EL (cell line): Measurements from ENCODE around the gene SUN3.
"Not testable (repeated sequence)": the region's sequence is repeated elsewhere in the genome, so short reads cannot be mapped to it uniquely, and the experiment has no call there.

Source experiments
- DNase-seq: peaks from one replicate; pipeline ENCODE4 v3.0.0-alpha.2; 2016

SUN3 gene

DNA sequence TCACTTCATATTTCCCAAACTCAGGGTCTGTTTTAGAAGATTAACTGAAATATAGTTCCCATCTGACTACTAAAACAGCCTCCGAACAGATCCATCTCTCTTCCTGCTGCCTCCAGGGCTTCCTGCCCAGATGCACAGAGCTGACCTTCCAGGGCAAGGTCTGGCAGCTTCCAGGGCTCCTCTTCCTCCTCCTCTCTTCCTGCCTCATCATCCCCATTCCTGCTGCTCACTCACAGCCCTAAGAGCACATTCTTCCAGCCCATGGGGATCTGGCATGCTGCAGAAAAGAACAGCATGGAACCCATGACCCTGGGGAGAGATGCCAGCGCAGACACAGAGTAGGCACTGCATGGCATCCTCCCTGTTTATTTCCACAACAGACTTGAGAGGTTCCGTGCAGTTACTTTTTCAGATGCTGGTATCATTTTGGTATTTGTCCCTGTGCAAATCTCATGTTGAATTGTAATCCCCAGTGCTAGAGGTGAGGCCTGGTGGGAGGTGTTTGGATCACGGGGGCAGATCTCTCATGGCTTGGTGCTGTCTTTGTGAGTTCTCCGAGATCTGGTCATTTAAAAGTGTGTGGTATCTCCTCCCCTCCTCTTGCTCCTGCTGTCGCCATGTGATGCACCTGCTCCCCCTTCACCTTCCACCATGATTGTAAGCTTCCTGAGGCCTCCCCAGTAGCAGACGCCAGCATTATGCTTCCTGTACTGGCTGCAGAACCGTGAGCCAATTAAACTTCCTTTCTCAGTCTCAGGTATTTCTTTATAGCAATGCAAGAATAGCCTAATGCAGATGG is 85.0 kb downstream of the SUN3 start:
- peak; percentile 39 for DNase-seq

DNA sequence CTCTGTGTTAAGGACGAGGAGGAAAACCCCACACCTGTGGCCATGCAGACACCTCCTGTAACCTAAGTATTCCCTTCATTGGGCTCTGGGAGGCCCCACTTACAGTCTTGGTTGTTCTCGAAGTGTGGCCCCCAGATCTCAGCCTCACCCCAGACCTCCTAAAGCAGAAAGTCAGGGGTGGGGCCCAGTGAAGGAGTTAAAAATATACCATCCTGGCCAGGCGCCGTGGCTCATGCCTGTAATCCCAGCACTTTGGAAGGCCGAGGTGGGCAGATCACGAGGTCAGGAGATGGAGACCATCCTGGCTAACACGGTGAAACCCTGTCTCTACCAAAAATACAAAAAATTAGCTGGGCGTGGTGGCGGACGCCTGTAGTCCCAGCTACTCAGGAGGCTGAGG is 86.3 kb downstream of the SUN3 start:
- DNase-seq: not testable (repeated sequence)

DNA sequence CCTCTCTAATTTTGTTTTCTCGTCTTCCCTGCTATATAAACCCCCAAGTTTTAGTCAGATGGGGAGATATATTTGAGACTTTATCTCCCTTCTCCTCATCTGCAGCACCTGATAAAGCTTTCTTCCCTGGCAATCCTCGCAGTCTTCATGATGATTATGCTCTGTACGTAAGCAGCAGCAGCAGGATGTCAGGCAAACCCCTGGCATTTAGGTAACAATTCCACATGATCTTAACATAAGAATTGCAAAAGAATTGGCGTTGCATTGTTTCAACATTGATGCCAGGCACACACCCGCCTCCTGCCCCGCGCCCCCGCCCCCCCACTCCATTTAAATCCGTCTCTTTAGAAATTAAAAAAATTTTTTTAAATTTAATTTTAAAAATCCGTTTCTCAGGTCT is 86.8 kb downstream of the SUN3 start:
- DNase-seq: no peak

DNA sequence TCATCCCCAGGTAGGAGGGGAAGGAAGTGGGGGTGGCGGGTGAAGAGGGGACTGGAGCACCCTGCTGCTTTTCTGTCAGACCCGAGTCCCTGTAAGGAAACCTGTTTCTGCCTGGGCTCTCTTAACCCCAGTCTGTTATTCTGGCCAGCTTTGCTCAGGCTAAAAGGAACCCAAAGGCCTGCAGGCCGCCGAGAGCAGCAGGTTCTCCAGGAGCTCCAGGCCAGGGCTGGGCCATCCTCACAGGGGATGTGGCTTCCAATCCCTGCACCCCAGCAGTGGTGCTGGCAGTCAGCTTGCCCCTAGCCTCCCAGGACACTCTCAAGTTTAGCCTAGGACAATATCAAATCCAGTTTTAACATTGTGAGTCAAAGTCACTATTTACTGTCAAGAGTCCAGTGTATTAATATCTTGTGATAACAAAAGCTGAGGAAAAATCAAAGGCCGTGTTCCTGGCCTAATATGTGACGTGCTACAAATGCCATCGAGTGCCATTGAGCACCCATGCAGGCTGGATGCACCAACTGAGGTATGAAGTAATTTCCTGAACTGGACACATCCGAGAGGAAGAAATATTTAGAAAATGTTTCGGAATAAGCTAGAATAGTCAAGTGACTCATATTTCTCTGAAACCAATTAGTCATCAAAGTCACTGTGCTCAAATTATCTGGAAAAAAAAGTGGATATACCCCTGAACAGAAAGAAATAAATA is 87.6 kb downstream of the SUN3 start:
- DNase-seq: peak; percentile 92

DNA sequence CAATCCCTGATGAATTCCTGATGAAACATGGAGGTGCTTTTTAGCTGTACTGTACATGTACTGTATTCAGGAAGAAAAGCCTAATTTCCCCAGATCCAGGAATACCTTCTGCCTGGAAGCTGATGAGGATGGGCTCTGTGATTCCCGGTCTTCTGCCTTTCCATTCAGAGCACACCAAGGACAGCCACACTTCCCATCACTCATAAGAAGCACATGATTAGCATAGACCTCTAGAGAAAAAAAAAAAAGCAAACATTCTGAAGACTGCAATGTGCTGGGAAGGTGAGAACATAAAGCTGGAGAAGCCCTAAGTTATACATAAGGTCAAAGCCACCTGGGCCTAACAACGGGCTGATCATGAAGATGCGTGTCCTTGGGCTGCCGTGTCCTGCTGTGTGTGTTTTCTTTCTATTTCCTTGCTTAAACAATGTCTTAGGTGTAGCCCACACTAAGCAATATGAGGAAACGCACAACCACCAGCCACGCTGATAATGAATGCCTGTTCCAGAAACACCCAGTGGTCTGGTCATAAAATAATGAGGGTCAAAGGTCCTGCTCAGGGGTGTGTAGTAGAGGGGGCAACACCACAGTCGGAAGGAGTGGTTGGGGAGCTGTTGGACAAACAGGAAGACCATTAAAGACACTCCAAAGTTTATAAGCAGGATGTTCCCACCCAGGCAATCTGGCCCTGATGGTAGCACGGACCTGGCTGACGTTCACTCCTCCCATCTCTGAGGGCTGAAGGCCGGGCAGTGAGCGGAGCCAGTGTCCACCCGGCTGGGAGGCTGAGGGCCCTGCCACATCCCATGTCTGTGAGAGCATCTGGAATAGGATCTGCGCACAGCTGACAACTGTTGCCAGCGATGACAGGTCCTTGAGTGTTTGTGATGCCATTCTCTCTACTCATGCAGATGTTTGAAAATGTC is 88.6 kb downstream of the SUN3 start:
- DNase-seq: peak; percentile 87

DNA sequence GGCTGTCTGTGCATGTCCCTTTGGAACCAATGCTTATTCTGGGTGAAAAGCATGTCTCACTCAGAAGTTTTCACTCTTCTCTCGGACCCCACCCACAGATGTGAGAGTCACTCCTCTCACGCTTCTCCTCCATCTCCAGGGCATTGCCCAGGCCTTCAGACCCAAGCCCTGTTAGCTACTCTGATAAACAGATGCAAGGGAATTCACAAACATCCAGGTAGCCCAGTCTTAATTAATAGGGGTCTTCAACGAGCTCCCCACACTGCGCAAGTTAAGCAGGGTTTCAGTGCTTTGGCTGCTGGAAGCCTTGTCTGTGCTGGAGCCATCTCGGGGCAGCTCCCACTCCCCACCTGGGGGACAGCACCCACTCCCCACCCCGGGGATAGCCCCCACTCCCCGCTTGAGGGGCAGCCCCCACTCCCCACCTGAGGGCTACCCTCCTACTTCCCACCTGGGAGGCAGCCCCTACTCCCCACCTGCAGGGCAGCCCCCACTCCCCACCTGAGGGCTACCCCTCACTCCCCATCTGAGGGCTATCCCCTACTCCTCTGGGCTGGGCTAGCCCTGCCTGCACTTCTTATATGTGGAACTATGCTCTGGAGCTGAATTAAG is 89.4 kb downstream of the SUN3 start:
- no peak for DNase-seq

DNA sequence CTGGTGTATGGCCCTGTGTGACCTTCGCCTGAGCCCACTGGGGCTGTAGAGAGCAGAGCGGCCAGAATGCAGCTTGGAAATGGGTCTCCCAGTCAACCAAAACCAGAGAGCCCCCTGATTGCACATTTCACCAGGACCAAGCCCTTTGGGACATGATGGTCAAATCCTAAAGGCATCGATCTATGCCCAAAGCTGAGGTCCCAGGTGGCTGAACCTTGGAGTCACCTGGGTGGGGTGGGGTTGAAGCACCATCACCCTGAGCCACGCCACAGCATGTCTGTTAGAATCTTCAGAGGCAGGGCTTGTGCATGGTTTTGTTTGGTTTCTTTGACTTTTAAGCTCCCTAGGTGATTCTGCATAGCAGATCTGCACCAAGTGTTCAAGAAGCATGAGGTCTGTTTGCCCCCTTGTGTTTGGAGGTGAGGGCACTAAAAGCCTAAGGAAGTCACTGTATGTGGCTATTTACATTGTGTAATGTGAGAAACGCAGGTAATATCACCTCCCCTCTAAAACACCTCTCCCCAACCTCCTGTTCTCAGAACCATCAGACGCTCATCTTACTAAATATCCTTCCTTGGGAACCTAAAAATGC is 90.2 kb downstream of the SUN3 start:
- DNase-seq: no peak

DNA sequence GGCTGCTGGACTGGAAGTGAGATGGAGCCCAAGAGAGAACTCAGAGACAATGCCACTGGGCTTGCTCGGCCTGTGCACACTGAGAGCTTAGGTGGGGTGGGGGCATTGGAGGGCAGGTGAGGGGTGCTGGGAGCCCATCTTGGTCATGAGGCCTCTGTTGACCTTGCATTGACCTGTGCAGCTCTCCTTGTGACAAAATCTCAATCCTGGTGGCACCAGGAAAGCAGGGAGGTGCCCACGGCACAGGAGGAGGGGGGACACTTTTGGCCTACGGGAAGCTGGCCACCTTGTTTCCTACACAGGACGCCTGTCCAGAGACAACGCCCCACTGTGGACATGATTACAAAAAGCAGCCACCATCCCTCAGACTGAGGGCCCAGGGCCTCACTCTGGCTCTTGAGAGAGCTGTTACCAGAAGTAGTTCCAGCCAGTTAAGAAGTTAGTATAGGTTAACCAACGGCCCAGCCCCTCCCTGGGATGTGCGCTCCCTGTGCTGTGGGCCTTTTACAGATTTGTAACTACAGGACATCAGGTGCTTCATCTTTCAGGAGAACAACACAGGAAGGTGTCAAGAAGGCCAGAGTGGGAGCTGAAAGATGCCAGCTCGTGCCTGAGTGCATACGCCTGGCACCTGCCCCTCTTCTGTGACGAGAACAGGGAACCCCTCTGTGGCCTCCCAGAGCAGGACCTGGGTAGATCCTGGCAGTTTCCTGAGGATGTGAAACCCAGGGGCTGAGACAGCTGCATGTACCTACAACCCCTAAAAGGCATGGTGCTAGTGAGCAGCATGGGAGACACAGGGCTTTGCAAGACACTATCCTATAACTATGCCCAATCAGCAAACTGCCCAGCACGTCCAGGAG is 91.0 kb downstream of the SUN3 start:
- DNase-seq: no peak
